GM12872 (cell line): ENCODE data around the gene SHBG.

Source experiments
- TF ChIP-seq, protein P1 (sequence below): IDR thresholded peaks from 3 replicates; pipeline ENCODE4 v1.5.1; 2011; ENCODE audit warnings: low read depth, mild to moderate bottlenecking, low read length, moderate library complexity; ENCODE audit not compliant: insufficient read depth

SHBG gene

DNA sequence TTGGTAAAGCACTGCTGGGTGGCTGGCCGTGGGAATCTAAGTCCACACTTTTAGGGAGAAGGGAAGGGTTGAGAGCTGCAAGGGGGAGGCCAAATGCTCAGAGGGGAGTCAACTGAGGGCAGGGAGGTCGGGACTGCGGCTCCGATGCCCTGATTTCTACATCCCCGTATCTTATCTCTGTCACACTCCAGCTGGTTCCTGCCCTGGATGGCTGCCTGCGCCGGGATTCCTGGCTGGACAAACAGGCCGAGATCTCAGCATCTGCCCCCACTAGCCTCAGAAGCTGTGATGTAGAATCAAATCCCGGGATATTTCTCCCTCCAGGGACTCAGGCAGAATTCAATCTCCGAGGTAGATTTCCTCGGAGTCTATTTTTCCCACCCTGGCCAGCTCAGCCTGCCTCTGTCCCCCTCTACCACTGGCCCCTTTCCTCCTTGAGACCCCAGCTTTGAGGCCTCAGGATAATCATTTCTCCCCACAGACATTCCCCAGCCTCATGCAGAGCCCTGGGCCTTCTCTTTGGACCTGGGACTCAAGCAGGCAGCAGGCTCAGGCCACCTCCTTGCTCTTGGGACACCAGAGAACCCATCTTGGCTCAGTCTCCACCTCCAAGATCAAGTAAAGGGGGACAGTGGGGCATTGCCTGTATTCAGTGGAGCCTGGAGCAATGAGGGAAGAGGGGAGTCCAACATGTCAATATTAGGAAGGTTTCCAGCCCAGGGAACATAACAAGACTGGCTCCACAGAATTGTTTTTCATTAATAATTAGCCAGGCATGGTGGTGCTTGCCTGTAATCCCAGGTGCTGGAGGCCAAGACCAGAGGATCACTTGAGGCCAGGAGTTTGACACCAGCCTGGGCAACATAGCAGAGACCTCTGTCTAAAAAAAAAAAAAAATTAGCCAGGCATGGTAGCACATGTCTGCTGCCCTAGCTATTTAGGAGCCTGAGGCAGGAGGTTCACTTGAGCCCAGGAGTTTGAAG is 1.8 kb downstream of the SHBG start:
- TF ChIP-seq, protein P1, sequence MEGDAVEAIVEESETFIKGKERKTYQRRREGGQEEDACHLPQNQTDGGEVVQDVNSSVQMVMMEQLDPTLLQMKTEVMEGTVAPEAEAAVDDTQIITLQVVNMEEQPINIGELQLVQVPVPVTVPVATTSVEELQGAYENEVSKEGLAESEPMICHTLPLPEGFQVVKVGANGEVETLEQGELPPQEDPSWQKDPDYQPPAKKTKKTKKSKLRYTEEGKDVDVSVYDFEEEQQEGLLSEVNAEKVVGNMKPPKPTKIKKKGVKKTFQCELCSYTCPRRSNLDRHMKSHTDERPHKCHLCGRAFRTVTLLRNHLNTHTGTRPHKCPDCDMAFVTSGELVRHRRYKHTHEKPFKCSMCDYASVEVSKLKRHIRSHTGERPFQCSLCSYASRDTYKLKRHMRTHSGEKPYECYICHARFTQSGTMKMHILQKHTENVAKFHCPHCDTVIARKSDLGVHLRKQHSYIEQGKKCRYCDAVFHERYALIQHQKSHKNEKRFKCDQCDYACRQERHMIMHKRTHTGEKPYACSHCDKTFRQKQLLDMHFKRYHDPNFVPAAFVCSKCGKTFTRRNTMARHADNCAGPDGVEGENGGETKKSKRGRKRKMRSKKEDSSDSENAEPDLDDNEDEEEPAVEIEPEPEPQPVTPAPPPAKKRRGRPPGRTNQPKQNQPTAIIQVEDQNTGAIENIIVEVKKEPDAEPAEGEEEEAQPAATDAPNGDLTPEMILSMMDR, result no peak

DNA sequence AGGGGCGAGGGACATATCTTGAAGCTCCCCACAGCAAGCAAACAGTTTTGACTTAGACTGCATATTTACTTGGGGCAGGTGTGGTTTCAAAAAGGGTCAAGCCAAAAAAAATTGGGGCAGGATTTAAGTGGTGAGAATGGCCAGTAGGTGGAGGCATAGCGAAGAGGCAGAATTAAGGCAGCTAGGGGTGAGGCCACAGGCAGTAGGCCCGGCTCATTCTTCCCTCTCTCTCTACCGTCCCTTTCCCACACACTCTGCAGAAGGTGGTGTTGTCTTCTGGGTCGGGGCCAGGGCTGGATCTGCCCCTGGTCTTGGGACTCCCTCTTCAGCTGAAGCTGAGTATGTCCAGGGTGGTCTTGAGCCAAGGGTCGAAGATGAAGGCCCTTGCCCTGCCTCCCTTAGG is 2.6 kb downstream of the SHBG start:
- TF ChIP-seq, protein P1, result peak; percentile 67

DNA sequence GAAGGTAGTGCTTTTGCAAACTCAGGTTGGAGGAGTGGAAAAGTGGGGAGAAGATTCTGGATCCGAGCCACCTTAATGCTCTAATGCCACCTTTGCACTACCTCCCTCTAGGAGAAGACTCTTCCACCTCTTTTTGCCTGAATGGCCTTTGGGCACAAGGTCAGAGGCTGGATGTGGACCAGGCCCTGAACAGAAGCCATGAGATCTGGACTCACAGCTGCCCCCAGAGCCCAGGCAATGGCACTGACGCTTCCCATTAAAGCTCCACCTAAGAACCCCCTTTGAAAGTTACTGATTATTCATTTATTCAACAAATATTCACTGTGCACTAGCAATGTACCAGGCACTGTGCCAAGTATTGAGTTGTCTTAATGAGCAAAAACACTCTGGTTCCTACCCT is 3.2 kb downstream of the SHBG start:
- TF ChIP-seq, protein P1, result peak; percentile 26; the same call in 1 of the 3 replicates

DNA sequence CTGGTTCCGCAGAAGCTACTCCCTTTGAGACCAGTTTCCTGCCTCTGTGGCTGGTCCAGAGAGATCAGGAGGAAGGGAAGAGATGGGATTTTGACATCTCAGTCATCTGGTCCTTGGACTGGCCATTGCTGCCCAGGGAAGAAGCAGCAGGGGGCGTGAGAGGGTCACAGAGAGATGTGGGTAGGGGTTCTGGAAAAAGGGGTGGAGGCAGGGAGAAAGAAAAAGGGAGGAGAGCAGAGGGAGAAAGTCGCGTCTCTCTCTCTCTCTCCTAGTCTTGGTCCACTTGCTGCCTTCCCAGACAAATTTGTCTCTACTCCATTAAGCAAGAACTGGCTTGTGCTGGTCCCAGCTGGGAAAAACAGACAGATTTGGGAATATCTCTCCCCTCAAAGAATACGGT is 4.4 kb downstream of the SHBG start:
- TF ChIP-seq, protein P1, result peak; percentile 48

DNA sequence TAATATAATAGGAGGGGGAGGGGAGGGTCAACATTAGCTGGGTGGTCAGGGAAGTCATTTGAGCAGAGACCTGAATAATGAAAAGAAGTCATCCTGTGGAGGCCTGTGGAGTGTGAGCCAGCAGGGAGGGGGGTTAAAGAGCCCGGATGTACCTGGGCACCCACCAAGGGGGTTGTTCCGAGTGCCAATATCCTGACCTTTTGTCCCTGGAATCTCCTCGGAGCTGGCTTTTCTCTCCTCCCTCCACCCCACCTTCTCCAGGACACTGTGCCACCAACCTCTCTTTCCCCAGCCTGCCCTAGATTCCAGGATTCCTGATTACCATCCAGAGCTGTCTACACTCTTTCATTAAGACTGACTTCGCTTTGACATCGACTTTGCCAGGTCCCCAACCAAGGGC is 6.2 kb downstream of the SHBG start:
- TF ChIP-seq, protein P1, result no peak

DNA sequence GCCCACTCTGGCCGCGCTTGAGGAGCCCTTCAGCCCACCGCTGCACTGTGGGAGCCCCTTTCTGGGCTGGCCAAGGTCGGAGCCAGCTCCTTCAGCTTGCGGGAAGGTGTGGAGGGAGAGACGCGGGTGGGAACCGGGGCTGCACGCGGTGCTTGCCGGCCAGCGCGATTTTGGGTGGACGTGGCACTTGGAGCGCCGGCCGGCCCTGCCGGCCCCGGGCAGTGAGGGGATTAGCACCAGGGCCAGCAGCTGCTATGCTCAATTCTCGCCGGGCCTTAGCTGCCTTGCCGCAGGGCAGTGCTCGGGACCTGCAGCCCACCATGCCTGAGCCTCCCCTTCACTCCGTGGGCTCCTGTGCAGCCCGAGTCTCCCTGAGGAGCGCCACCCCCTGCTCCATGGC is 10.8 kb downstream of the SHBG start:
- TF ChIP-seq, protein P1, result no peak

DNA sequence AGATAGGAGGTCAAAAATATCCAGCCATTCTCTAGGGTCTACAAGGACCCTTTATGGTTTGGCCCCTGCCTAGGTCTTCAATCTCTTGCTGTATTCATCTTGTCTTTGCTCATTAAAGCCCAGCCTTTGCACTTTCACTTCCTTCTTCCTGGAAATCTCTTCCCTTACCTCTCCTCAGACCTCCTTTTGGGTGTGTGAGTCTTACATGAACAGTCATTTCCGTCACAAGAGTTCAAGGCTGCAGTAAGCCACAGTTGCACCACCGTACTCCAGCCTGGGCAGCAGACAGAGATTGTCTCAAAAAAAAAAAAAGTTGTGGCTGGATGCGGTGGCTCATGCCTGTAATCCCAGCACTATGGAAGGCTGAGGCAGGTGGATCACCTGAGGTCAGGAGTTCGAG is 14.8 kb downstream of the SHBG start:
- TF ChIP-seq, protein P1, result no peak
